Activated naive CD4-positive, alpha-beta T cell treated with anti-CD3 and anti-CD28 coated beads, Interleukin-2, amount 50 U/mL, for 72 hours (primary cell): ENCODE results near the gene LCN9. TPM values are rescaled to one million over a fixed set of nuclear protein-coding genes. Genes with fewer than 3 reads are reported as not detected.
"Not testable (repeated sequence)": the region's sequence is repeated elsewhere in the genome, so short reads cannot be mapped to it uniquely, and the experiment has no call there.

Experiments
- ATAC-seq, 2 donors: fragments of 150-1000 bp; cut with Tn5 transposase; 2 replicates each; pipeline ENCODE4 v1.10.0; 2021; ENCODE audit warnings: mild to moderate bottlenecking in 2 of 2, moderate library complexity in 2 of 2
- DNase-seq, 2 donors: peaks; one replicate each; pipeline ENCODE4 v3.0.0; 2021 to 2022; ENCODE audit warnings: low spot score in 2 of 2
- H3K27ac Mint-ChIP-seq, 2 donors: one replicate each; pipeline ENCODE4 v1.8.0; 2022; ENCODE audit warnings: mild to moderate bottlenecking in 2 of 2, mixed read lengths in 2 of 2
- H3K36me3 Mint-ChIP-seq, 2 donors: one replicate each; pipeline ENCODE4 v1.8.0; 2022; ENCODE audit warnings: mixed read lengths in 2 of 2
- H3K9me3 Mint-ChIP-seq, 2 donors: one replicate each; pipeline ENCODE4 v1.8.0; 2022; ENCODE audit warnings: mixed read lengths in 2 of 2
- total RNA-seq, 2 donors: library from RNA; stranded (reverse); gene quantifications; one replicate each; pipeline ENCODE4 v1.2.3, GENCODE V29; 2022

LCN9 gene, protein sequence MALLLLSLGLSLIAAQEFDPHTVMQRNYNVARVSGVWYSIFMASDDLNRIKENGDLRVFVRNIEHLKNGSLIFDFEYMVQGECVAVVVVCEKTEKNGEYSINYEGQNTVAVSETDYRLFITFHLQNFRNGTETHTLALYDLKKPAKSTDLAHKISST
- total RNA-seq: not detected

DNA sequence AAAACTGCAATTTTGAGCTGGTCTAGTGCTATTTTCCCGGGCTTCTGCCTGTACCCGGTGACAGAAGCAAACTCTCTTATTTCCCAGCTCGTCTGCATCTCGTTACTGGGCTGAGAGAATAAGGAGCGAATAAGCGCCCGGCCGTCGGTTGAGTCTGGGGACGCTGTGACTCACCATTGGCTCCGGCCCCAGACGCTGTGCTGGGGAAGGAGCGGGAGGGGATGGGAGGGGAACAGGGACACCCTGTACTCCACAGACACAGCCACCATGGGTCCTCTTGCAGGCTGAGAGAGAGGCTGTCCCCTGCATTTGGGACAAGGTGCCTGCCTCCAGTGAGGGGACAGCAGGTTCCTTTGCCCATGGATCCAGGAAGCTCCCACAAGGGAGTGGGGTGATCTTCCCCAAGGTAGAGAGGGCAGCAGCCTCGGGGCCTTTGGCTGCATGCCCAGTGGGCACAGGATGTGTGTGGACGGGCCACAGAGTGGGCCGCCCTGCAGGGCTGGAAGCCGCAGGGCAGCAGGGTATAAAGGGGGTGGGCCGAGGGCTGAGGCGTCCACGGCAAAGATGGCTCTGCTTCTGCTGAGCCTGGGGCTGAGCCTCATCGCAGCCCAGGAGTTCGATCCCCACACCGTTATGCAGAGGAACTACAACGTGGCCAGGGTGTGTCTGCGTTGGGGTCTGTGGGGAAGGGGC lies at the start of gene LCN9:
Gene LCN9 (plus strand): TSS at position 552 of the 693 bp plus-strand sequence. CDS start 13 bp downstream, at position 565.
- ATAC-seq (no peak), DNase-seq (no peak)
- no peaks in the 10 kb centered on the region for H3K36me3 Mint-ChIP-seq
- H3K27ac Mint-ChIP-seq: no peak within 1 kb of the TSS
- no peaks in the 10 kb centered on the region for H3K9me3 Mint-ChIP-seq

DNA sequence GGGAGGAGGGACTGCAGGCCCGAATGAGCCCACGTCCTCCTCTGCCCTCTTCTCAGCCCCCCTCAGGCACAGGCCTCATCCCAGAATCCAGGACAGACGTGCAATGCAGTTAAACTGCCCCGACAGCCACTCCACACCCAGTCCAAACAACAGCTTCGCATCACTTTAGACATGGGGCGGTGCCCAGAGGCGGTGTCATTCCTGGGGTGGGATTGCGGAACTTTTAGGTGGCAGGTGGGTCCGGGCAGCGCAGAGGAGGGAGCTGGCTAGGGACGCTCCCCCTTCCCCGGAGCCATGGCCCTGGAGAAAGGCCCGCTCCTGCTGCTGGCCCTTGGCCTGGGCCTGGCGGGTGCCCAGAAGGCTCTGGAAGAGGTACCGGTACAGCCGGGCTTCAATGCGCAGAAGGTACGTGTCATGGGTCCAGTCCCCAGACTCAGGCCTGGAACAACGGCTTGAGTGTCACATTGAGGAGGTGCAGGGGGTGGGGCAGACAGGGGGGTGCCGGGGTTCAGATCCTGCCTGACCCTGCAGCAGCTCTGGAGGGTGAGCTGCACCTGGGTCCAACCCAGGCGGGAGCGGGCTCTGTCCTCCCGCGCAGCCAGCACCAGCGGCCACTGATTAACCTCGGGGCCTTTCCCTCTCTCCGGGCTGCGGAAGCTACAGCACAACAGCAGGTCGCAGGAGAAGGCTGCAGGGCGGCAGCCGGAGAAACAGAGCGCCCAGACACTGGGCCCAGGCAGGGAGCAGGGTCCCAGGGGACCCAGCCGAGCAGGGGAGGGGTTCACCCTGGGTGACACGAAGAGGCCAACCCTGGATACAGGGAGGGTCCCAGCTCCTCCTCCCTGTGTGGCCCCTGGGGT lies 48.9 kb upstream of the LCN9 start:
- no peak overlapping the region for H3K27ac Mint-ChIP-seq
- ATAC-seq (no peak), DNase-seq (no peak)

DNA sequence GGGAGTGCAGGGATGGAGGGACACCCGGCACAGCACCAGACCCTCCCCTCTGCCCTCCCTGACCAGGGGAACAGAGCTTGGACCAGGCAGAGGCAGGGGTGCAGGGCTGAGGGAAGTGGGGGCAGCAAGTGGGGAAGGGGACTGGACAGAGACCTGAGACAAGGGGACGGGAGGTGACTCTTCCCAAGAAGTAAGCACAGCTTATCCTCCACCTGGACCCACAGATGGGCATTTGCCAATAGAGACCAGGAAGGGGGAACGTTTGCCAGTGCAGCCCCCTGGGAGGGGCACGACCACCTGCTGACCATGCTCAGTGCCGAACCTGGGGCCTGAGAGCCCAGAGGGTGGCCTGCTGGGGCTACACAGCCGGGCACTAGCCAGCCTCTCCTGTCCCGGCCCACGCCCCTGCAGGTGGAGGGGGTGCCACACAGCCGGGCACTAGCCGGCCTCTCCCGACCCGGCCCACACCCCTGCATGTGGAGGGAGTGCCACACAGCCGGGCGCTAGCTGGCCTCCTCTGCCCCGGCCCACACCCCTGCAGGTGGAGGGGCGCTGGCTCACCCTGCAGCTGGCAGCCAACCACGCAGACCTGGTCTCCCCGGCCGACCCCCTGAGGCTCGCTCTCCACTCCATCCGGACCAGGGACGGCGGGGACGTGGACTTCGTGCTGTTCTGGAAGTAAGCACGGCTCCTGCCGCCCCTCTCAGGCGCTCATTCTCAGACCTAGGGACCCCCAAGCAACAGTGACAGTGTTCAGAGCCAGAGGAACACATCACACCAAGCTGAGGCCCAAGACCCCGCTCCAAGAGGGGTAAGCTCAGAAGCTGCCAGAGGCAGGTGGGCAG lies 48.1 kb upstream of the LCN9 start:
- Mint-ChIP-seq H3K27ac (no peak overlapping the region), H3K9me3 (no peaks in the 10 kb centered on the region), H3K36me3 (no peaks in the 10 kb centered on the region)
- ATAC-seq (no peak), DNase-seq (no peak)

More for the DNA sequence above, 48.9 kb upstream of the LCN9 start:
- no peaks in the 10 kb centered on the region for H3K9me3 Mint-ChIP-seq
- H3K36me3 Mint-ChIP-seq: no peaks in the 10 kb centered on the region

DNA sequence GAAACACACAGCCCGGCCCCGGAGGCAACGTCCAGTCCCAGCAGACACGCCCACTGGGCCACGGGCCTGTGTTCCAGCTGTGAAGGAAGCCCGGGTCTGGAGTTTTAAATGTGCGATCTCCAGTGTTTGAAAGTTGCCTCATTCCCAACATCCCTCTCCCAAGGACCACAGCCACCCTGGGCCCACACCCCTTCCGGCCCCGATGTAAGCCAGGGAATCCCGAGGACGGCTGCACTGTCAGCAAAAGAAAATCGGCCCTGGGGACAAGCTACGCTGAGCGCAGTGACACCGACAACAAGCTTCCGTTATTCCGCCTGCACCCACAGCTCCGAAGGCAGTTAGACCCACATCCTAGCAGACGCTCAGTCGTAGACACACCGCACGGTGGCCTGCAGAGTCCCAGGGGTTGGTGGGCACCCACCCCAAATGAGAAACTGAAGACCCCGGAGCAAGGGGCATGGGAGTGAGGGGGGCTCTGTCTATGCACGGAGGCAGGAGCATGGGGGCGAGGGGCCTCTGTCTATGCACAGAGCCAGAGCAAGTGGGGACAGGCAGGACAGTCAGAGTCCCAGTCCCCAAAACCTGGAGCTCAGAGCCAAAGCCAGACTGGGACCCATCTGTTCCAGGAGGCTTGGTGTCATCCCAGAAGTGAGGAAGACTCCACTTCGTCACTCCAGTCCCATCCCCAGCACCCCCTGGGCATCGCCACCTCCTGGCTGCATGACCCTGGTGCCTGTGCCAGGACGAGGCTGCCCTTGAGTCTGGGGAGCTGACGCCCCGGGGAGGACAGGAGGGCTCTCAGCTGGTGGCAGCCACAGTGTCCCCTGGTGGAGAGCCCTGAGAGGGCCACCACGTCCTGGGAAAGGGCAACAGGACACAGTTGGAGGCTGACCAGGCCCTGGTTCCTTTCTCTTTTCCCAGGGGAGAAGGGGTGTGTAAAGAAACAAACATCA lies 47.2 kb upstream of the LCN9 start:
- no peaks in the 10 kb centered on the region for H3K9me3 Mint-ChIP-seq
- no peak overlapping the region for H3K27ac Mint-ChIP-seq
- ATAC-seq (no peak), DNase-seq (no peak)
- no peaks in the 10 kb centered on the region for H3K36me3 Mint-ChIP-seq

DNA sequence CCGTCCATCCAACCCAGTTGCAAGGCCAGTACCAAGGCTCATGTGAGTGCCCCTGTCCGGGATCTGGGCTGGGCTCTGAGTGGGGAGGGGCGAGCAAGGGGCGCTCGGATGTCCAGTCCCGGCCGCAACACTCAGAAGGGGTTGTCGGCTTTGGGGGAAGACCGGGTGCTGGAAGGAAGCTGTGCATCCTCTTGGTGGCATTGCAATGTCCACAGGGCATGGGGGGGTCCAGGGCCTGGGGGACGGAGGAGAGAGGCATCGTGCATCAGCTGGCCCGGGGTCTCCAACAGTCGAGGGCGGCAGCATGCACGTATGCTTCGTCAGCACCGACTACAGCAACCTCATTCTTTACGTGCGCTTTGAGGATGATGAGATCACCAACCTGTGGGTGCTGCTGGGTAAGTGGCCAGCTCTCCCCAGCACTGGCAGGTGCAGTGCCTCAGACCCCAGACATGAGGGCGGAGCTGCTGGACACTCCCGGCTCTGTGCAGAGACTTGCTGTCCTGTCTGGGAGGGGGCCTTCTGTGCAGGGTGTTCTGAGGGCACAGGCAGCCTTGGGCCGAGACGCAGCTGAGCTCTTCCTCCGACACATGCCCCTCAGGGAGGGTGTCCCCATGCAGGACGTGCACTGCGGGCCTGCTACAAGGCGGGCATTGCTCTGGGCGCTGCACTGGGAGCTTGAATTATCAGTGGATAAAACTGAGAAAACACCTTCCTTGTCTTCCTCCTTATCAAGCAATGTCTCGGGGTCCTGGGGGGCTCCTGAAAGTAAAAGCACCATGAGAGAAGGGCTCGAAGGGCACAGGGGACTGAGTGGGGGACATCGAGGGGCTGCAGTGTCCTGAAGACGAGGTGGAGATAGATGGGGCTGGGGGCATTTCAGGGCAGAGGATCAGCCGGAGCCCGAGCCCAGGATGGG lies 46.2 kb upstream of the LCN9 start:
- ATAC-seq: no peak
- no peaks in the 10 kb centered on the region for H3K9me3 Mint-ChIP-seq

DNA sequence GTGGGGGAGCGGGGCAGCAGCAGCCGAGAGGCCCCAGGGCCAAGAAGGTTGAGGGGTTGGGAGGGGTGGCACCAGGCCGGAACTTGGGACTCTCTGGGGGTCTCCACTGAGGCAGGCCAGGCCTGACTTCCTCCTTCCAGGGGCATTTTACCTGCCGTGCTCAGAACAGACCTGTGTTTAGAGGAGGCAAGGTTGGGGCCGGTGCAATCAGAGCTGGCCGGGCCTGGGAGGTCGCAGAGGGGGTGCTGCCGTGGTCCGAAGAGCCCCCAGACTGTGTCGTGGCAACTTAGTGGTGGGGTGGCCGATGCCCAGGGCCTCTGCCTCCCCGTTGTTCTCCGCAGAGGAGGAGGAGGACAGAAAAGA lies 45.6 kb upstream of the LCN9 start:
- Mint-ChIP-seq H3K9me3 (no peaks in the 10 kb centered on the region), H3K27ac (no peak overlapping the region), H3K36me3 (no peaks in the 10 kb centered on the region)
- ATAC-seq: no peak
- DNase-seq: no peak

More for the DNA sequence above, 46.2 kb upstream of the LCN9 start:
- Mint-ChIP-seq H3K36me3 (no peaks in the 10 kb centered on the region), H3K27ac (no peak overlapping the region)
- no peak for DNase-seq

DNA sequence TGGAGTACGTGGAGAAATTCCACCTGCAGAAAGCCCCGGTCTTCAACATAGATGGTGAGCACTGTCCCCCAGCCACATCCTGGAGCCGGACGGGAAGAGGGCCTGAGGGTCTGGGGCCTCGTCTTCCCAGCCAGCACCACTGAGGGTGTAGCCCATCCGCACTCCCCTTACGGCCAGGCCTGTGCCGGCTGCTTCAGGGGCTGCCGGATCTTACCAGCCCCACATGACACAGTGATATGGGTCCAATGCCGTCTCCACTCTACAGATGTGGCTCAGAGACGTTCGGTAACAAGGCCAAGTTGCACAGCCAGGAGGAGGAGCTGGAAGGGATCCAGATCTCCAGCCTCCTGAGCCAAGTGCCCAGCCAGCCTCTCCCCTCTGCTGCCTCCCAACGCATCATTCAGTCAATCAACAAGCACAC lies 45.1 kb upstream of the LCN9 start:
- Mint-ChIP-seq H3K9me3 (no peaks in the 10 kb centered on the region), H3K36me3 (no peaks in the 10 kb centered on the region), H3K27ac (no peak overlapping the region)
- DNase-seq (no peak), ATAC-seq (no peak)

DNA sequence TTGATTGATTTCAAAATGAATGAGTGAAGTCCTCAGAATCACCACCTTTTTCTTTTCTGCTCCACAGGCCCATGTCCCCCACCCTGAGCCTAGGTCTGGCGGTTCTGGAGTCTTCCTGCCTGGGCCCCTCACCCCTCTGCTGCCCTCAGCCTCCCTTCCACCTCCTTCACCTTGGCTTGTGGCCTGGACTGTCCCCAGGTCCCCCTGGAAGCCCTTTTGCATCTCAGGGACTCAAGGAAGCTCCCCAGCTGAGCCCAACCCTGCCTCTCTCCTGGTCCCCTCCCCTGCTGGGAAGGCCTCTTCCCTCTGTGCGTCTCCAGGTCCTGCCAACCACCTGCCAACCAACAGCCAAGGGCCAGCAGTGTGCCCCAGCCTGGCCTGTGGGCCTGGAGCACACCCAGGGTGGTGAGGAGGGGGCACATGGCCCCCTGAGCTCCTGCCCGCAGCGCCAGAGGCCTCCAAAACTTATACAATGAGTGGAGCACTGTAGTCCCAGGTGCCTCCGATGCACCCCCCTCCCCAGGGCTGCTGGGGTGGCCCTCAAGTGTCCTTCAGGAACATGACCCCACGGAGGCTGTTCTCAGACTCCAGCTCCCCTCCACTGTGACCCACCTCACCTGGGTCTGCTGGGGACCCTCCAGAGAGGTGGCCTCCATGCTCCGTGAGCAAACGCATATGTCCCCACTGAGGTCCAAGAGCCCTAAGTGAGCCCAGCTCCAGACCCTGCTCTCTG lies 44.1 kb upstream of the LCN9 start:
- no peaks in the 10 kb centered on the region for H3K36me3 Mint-ChIP-seq
- DNase-seq (no peak), ATAC-seq (no peak)
- H3K9me3 Mint-ChIP-seq: no peaks in the 10 kb centered on the region
- no peak overlapping the region for H3K27ac Mint-ChIP-seq

DNA sequence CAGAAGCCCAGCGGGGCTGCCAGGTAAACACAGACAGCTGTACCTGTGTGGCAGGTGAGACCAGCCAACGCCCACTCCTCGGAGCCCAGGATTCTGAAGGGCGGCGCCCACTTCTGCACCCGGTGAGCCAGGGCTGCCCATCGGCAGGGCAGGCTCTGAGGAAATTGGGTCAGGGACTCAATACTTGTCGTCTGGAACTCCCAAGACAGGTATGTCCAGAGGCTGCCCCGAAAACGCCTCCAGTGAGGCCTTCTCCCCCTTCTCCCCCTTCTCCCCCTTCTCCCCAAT lies 43.6 kb upstream of the LCN9 start:
- Mint-ChIP-seq H3K9me3 (no peaks in the 10 kb centered on the region), H3K36me3 (no peaks in the 10 kb centered on the region), H3K27ac (no peak overlapping the region)
- ATAC-seq: no peak
- DNase-seq: no peak

DNA sequence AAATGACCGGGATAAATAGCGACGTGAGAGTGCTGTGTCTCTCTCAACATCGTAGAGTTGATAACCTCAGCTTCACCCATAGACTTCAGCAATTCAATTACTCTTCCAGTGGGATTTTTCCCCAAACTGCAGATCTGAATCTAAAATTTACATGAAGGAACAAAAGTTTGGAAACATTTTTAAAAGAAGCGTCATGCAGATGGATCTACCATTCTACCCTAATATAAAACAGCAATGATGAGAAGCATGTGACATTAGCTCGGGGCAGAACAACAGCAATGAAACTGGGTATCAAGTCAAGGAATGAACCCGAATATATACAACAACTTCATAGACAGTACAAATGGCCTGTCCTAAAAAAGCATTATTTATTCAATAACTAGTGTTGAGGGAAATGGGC lies 42.6 kb upstream of the LCN9 start:
- DNase-seq: no peak
- no peaks in the 10 kb centered on the region for H3K36me3 Mint-ChIP-seq
- H3K9me3 Mint-ChIP-seq: no peaks in the 10 kb centered on the region
- H3K27ac Mint-ChIP-seq: no peak overlapping the region
- ATAC-seq: no peak

DNA sequence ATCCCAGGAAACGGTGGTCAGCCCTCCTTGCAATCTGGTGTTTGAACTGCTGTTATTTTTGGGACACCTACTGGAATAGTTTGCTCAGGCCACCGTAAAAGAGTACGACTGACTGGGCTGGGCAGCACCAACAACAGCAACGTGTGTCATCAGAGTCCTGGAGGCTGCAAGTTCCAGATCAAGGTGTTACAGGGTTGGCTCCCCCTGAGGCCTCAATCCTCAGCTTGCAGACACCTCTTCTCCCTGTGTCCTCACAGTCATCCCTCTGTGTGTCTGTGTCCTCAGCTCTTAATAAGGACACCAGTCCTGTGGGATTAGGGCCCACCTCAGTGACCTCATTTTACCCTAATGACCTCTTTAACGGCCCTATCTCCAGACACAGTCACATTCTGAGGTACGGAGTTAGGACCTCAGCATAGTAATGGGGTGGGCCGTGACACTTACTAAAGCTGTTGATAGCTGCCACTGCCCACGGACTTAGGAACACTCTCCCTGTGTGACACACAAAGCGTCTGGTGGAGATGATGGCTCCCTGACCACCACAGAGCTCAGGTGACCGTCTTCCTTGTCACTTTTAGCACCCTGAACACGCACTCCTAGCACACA lies 40.6 kb upstream of the LCN9 start:
- H3K9me3 Mint-ChIP-seq: peaks cover 5 to 8% of the 10 kb centered on the region in 2 donors
- ATAC-seq: no peak
- no peak for DNase-seq
- peaks cover 0 to 6% of the 10 kb centered on the region in 2 donors for H3K36me3 Mint-ChIP-seq
- H3K27ac Mint-ChIP-seq: no peak overlapping the region

DNA sequence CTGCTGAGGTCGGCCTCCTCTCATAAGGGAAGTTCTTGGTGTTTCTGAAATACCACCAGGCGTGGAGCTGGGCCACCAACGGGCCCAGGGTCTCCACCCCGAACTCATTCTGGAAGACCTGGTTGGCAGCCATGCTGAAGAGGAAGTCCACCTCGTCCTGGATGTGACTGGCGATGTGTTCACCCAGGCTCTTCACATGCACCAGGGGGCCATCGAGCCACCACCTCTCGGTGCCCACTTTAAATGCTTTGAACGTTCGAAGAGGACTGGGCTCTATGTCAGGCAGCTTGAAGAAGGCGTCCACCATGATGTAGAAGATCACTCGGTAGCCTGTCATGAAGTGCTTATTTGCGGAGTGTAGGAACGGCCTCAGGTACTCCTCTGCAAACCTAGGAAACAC lies 38.8 kb upstream of the LCN9 start:
- H3K9me3 Mint-ChIP-seq: peaks cover 11% of the 10 kb centered on the region in 2 donors
- DNase-seq (no peak), ATAC-seq (no peak)
- peaks cover 0 to 6% of the 10 kb centered on the region in 2 donors for H3K36me3 Mint-ChIP-seq
- H3K27ac Mint-ChIP-seq: no peak overlapping the region

DNA sequence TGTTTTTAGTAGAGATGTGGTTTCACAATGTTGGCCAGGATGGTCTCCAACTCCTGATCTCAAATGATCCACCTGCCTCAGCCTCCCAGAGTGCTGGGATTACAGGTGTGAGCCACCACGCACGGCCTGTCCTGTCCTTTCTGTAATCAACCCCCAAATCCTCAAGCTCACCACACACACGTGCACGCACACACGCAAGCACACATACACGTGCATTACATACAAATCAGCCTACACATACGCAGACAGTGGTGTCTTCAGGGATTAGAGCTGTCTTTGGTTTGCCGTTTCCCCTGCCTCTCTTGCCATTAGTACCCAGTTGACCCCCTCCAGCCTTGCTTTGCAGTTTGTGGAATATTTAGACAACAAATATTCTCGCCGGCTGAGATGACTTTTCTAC lies 30.3 kb upstream of the LCN9 start:
- Mint-ChIP-seq H3K36me3 (no peaks in the 10 kb centered on the region), H3K27ac (no peak overlapping the region), H3K9me3 (peaks cover 1 to 6% of the 10 kb centered on the region in 2 donors)
- no peak for DNase-seq
- no peak for ATAC-seq

DNA sequence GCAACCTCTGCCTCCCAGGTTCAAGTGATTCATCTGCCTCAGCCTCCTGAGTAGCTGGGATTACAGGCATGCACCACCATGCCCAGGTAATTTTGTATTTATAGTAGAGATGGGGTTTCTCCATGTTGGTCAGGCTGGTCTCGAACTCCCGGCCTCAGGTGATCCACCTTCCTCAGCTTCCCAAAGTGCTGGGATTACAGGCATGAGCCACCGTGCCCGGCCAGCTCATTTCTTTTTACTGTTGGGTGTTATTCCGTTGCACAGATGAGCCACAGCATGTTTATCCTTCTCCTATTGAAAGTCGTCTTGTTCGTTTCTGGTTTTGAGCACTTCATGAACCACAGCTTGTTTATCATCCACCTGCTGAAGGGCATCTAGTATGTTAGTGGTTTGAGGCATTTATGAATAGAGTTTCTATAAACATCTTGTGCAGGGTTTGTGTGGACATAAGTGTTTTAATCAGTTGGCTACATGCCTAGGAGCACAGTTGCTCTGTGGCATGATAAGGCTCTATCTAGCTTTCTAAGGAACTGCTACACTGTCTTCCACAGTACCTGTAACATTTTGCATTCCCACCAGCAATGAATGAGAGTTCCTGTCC lies 26.1 kb upstream of the LCN9 start:
- H3K9me3 Mint-ChIP-seq, H3K36me3 Mint-ChIP-seq, DNase-seq, H3K27ac Mint-ChIP-seq, ATAC-seq: not testable (repeated sequence)
